ENCODE measurements around the gene ODAM. TPM values are rescaled to one million over a fixed set of nuclear protein-coding genes. Genes with fewer than 3 reads are reported as not detected.
"Not testable (repeated sequence)": the region's sequence is repeated elsewhere in the genome, so short reads cannot be mapped to it uniquely, and the experiment has no call there.

Gene ODAM, protein sequence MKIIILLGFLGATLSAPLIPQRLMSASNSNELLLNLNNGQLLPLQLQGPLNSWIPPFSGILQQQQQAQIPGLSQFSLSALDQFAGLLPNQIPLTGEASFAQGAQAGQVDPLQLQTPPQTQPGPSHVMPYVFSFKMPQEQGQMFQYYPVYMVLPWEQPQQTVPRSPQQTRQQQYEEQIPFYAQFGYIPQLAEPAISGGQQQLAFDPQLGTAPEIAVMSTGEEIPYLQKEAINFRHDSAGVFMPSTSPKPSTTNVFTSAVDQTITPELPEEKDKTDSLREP
- total RNA-seq (2014; rRNA removed; shearing (Covaris generic)): not detected in 2 replicates

DNA sequence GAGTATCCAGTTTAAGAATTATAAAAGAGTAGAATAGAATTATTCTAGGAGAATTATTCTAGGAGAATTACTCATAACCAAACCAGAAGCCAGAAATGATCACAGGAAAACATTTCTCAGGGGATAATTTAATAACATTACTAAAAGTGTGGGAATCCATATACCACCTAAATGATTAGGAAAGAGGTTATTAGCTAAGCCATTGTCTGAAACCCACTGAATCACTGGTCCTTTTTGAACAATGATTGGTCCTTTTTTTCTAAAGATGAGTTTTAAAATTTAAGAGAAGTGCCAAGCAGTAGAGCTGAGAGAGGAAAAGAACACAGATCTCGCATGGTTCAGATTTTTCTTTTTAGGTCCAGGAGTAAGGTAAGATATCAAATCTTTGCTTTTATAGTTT lies at the start of gene ODAM:
TSS of gene ODAM (plus strand) at position 301 of the 400 bp plus-strand sequence. CDS start 819 bp downstream, outside the sequence.
- no peak for DNase-seq (ENCODE audit: low spot score)

DNA sequence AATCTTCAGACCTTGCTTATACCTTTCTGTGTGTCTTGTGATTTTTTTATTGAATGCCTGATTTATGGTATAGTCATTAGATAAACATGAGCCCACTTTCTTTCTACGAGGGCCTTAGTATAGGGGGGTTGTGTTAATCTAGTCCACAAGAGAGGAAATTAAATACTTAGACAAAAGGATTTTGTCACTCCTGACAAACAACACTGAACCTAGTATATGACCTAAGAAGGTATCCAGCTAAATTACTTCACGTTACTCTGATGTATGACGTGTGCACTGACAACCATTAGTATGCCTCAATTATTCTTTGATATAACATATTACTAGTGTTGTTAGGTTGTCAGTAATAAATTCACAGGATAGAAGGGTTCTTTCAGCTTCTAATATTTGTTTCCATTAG lies 44.3 kb upstream of the ODAM start:
- no peak for DNase-seq (ENCODE audit: low spot score)

DNA sequence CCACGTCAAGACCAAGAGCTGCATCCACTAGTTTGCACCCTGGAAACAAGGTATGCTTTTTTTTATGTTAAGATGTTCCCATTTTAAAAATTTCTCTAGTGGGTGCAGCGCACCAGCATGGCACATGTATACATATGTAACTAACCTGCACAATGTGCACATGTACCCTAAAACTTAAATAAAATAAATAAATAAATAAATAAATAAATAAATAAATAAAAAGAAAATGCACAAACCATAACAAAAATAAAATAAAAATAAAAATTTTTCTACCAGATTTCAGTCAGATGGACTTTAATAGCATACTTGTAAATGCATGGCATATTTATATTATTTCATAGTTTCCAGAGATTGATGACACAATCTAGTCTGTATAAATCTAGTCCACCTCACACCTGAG lies 43.4 kb upstream of the ODAM start:
- no peak for DNase-seq (ENCODE audit: low spot score)

DNA sequence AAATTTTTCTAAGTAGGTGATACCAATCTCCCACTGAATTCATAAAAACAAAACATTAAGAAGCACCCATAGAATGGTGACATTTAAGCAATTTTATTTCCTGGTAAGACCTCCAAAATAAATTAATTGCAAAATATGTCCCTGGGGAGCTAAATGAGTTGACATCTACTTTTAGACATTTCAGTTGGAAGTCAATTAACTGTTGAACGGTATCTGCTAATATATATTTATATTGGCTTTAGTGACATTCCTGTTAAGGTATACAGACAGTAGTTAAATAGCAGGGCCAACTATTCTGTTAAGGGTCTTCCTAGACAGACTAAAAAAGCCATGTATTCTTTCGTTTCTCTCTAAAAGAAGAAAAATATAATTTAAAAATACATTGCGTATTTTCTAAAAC lies 41.6 kb upstream of the ODAM start, which contains the start of gene PRR27:
TSS of gene PRR27 (plus strand) at position 301 of the 400 bp plus-strand sequence. CDS start 139 bp downstream, outside the sequence.
- DNase-seq (ENCODE audit: low spot score): no peak

DNA sequence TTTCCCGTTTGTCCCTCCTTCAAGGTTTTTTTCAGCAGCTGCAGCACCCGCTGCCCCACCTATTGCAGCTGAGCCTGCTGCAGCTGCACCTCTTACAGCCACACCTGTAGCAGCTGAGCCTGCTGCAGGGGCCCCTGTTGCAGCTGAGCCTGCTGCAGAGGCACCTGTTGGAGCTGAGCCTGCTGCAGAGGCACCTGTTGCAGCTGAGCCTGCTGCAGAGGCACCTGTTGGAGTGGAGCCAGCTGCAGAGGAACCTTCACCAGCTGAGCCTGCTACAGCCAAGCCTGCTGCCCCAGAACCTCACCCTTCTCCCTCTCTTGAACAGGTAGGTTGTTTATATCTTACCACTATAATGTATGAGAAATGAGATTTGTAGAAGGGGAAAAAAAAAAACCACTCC lies 36.9 kb upstream of the ODAM start:
- no peak for DNase-seq (ENCODE audit: low spot score)

DNA sequence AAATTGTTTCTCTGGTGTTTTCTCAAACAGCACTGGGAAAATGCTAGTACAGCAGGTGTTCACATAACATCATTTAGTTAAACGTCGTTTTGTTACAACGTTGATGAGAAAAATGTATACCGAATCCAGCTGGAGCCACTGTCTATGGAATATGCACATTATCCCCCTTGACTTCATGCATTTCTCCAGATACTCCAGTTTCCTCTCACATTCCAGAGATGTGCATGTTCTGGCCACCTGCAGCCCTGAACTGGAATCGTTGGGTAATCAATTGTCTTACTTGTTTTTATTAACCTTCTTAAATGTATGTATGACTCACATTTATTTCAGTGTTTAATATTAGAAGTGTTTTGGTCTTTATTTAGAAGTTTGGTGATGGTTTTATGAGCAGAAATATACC lies 18.4 kb upstream of the ODAM start:
- DNase-seq (ENCODE audit: low spot score): no peak

DNA sequence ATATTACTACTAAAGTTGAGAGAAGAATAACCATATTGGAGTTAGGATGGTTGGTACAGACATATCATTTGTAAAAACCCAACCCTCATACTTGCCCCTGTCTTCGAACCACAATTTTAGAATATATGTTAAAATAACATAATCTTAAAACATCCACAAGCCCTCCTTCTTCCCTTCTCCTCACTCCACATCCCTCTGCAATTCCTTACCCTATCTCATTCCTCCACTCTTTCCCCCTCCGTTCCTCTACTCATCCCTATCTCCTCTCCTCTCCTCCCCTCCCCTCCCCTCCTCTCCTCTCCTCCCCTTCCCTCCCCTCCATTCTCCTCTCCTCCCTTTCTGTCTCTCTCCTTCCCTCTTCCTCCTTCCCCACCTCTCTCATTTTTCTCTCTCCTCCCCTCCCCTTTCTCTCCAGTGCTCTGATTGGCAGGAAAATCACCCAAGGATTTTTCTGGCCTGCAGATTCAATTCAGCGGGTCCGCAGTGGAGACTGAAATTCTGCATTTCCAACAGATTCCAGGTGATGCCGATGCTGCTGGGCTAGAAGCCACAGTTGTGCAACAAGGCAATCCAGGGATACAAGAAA lies 17.4 kb upstream of the ODAM start:
- no peak for DNase-seq (ENCODE audit: low spot score)

DNA sequence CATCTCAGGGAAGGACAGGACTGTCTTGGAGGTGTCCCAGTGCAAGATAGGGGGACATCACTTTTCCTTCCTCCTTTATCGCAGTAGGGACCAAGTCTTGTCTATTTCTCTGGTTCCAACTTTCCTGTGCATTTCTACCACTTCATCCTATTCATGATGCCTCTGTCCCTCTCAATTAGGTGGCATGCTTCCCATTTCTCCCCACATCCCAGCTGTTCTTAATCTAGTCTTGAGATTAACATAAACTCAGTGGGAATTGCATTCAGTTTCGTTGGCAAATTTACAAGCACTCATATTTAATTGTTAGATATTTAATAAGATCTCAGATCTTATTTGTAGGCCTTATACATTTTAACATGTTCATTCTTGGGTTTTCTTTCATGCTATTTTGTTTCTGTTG lies 15.7 kb upstream of the ODAM start:
- no peak for DNase-seq (ENCODE audit: low spot score)

DNA sequence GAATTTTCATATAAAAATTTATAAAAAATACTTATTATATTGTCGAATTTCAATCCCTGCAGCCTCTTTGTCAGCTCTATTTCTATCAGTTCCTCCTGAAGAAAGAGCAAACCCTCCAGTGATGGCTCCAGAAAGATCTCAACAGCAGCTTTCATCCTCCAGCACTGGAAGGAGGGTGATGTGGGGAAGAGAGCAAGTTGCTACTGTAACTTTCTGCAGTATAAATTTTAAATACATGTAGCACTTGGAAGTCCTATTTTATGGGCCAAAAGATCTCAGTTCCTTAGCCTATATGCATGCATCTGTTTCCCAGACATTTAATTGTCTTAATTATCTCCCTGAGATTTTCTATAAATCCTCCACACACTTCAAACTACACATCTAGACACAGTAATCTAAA lies 13.7 kb upstream of the ODAM start:
- DNase-seq (ENCODE audit: low spot score): no peak

DNA sequence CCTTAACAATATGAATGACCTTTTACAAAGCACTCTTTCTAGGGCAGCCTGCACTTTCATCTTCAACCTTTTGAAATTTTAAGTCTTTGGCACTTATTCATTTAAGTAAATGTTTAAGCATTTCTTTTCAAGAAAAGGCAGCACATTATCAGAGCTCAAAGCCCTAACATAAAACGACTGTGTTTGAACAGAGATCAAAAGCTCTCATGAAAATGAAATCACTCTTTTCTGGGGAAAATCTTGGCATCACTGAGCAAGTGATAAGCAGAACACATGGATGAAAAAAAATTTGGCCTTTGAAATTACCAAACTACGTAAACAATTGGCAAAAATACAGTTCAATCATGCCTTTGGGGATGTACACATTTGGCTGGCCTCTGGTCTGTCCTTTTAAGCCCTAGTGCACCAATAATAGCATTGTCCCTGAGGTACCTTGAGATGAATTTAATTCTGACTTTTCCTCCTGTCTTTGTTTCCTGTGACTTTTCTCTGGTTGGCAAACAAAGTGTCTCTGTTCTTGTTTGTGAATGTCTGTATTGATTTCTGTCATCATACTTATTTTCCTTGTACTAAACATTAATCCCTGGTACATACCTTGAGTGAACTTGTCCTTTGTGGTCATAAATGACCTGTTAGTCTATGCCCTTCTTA lies 12.9 kb upstream of the ODAM start:
- DNase-seq (ENCODE audit: low spot score): no peak

DNA sequence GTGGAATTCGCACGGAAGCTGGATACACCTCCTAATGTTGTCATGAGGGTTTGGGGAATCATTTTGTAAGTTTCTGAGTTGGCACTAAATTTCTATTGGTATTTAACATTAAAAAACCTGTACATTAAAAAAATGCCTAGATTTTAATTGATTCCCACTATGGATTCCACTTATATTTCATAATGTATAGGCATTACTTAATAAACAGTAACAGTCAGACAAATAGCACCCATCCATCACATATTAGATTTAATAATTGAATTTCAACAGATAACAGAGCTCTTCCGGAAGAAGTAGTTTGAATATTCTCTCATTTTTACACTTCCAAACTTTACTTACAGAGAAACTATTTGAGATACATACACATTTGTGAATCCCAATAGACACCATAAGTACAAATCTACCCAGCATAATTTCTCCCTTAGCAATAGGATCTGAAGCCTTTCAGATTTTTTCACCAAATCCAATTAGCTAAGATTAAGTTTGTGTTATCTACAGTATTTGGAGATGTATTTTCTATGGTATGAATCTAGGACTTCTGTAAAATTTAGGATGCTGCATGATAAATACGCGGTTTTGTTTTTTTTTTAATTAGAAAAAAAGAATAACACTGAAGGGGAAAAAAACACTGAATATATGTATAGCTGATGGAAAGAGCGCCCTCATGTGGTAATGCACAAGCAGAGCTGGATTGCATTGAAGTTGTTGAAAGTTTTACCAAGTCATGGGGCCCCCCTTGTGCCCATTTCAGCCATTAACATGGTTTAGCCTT lies 12.2 kb upstream of the ODAM start:
- peak; percentile 32 for DNase-seq (ENCODE audit: low spot score)

DNA sequence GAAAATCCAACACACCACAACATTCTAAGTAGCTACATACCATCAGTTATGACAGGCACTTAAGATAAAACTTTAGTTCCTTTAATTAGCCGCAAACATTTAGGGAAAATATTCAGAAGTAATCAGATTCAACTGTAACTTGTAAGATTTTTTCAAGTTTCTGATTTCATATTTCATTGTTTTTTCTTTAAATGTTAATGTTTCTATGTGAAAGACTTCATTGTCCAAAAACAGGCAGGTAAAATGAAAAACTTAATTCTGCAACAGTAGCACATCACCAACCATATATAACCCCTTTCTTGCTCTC lies 11.6 kb upstream of the ODAM start:
- DNase-seq (ENCODE audit: low spot score): no peak

DNA sequence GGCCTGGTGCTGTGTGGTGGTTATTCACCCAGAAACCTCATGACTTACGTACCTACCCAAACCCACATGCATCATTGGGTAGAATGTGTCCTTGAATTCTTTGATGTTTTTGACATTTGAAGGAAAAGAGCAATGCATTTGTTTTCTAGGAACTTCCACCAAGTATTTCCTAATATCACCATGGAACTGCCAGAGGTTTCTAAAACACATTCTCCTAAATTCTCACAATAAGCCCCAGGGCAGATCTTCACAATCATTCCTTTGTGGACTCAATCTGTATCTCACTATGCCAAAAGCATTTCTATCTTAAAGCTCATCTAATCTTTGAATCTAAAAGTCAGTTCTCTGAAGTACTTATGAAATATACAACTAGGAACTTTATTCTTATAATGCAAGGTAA lies 8.3 kb upstream of the ODAM start:
- DNase-seq (ENCODE audit: low spot score): no peak

DNA sequence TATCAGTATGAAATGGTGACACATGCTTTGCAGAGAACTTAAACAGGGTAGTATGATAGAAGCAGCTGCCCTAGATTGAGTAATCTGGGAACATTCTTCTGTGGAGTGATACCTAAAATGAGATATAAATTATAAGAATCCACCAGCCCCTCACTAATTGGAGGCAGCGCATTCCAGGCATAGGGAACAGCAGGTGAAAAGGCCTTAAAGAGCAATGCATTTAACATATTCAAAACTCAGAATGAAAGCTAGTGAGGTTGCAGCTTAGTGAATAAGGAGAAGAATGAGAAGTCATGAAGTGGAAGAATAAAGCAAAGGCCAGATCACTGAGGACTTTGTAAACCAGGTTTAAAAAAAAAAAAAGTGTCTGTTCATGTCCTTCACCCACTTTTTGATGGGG lies 4.9 kb upstream of the ODAM start:
- DNase-seq (ENCODE audit: low spot score): no peak

DNA sequence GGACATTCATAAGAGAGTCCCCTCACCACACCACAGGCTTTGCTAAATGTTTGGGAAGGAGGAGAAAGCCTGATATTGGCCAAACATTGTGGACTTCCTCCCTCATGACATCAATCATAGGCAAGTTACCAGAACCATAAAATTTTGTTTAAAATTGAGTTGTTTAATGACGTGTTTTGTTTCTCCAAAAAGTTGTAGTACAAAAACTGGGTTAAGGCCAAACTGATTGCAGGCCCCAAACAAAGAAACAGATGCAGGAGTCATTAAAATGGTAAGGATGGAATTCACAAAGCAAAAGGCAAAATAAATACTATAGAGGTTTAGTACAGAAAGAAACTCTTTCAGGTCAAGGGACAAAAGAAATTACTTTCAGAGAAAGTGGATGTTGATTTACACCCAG lies 3.9 kb upstream of the ODAM start:
- DNase-seq (ENCODE audit: low spot score): no peak

DNA sequence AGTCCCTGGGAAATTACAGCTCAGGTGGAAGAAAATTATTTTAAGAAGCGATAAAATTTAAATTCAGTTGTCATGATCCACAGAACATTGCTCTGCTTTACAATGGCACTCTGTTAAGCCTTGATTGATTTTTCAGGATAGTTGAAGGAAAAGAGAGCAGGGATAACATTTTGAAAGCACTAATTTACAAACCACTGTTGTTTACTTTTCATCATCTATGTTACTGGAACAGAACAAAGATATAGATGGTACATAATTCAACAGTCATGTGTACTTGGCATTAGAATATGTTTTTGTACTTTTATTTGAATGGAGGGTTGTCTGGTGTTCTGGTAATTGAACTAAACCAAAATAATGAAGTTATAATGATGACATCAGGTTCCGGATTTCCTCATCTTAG lies 2.6 kb upstream of the ODAM start:
- DNase-seq (ENCODE audit: low spot score): no peak

DNA sequence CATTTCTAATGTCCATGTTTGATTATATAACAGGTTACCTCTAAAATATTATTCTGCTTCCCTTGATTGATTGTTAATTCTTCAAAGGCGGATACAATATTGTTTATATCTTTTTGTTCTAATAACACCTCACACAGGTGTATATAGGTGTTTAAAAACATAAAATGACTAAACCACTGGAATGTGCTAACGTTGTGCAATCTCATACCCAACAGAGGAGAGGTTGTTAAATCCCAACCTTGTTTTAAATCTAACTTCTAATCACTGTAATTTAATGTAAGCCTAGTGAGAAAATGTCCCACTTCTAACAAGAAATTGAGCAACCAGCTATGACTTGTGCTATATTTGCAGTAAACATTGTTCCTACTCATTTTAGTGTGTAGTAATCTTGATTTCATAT lies 1.3 kb downstream of the ODAM start:
- DNase-seq (ENCODE audit: low spot score): no peak

DNA sequence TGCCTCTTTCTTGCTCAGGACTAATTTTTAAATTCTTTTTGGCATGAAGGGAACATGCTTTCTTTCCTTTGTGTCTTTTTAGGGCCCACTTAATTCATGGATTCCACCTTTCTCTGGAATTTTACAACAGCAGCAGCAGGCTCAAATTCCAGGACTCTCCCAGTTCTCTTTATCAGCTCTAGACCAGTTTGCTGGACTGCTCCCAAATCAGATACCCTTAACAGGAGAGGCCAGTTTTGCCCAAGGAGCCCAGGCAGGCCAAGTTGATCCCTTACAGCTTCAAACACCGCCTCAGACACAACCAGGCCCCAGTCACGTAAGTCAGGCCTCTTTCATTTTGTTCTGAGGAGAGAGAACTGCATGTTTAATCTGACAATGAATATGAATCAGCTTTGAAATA lies 2.3 kb downstream of the ODAM start:
- DNase-seq (ENCODE audit: low spot score): no peak

DNA sequence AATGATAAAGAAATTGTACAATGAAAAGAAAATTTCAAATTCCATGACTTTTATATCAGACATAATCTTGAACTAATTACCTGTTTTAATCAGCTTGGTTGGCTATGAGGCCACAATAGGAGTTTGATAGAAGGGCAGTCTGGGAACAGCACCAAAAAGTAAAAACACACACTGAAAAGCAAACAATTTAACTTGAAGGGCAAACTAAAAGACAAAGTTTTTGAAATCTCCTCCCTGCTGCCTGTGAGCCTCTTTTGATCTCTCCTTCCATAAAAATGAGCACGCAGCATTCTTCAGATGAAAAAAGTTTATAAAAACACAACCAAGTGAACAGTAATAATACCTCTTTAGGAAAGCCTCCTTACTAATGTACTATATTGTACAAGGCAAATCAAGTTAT lies 8.1 kb downstream of the ODAM start:
- no peak for DNase-seq (ENCODE audit: low spot score)

DNA sequence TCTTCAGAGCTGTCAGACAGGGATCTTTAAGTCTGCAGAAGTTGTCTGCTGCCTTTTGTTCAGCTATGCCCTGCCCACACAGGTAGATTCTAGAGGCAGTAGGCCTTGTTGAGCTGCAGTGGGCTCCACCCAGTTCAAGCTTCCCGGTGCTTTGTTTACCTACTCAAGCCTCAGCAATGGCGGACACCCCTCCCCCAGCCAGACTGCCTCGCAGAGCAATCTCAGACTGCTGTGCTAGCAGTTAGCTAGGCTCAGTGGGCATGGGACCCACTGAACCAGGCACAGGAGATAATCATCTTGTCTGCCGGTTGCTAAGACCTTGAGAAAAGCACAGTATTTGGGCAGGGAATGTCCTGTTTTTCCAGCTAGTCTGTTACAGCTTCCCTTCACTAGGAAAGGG lies 17.2 kb downstream of the ODAM start:
- DNase-seq (ENCODE audit: low spot score): not testable (repeated sequence)

DNA sequence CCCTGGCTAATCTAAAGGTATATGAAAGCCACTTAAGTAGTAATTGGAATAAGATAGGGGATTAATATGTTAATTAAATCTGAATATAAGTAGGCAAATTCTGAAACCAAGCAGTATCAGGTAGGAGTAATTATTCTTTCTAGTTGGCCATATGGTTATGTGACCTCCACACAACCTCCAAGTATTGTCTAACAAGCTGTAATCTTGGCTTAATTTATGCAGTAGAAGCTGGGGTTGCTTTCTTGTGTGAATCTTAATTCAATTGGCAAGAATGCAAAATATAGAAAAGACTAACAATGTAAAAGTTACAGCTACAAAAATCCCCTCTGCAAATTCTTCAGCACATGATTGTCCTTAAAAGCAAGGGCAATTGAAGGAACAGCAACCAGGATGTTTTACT lies 20.6 kb downstream of the ODAM start:
- DNase-seq (ENCODE audit: low spot score): not testable (repeated sequence)

DNA sequence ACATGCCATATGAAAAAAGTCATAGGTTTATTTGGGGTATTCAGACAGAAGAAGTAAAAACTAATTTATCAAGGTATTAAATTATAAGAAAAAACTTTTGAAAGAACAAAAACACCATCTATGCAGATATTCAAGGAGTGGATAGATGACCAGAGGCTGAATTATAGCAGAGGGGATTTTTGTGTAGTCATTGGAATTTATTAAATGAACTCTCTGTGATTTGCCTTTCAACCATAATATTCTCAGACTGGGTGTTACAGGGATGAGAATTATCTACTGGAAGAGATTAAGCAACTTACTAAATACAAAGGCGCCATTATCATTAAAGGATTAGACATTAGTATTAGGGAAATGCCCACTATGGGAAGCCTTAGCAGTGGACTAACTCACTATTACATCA lies 21.0 kb downstream of the ODAM start:
- DNase-seq (ENCODE audit: low spot score): not testable (repeated sequence)

DNA sequence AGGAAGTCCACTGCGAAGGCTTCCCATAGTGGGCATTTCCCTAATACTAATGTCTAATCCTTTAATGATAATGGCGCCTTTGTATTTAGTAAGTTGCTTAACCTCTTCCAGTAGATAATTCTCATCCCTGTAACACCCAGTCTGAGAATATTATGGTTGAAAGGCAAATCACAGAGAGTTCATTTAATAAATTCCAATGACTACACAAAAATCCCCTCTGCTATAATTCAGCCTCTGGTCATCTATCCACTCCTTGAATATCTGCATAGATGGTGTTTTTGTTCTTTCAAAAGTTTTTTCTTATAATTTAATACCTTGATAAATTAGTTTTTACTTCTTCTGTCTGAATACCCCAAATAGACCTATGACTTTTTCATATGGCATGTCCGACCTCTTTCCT lies 25.9 kb downstream of the ODAM start:
- DNase-seq (ENCODE audit: low spot score): not testable (repeated sequence)

Data from A172 (cell line).